Neural cell (in vitro differentiated cells): ENCODE measurements around the gene PTCH1. TPM values are rescaled to one million over a fixed set of nuclear protein-coding genes. Genes with fewer than 3 reads are reported as not detected.

Experiments
- H2AFZ ChIP-seq: fragments of 200-600, 300-800 bp; sonication (generic), shearing (Covaris generic); 2 replicates; pipeline ENCODE4 v1.6.0; 2014; ENCODE audit warnings: low read depth, mild to moderate bottlenecking, antibody characterized with exemption, low read length, moderate library complexity
- H3F3A ChIP-seq: fragments of 200-600 bp; shearing (Covaris generic); 2 replicates; pipeline ENCODE4 v1.6.1; 2016; ENCODE audit warnings: mild to moderate bottlenecking, moderate library complexity, mixed read lengths, antibody characterized with exemption, low read length; ENCODE audit not compliant: insufficient read depth, poor library complexity, severe bottlenecking
- H3K27ac ChIP-seq: fragments of 200-600, 300-800 bp; sonication (generic), shearing (Covaris generic); 2 replicates; pipeline ENCODE4 v1.5.1; 2014; ENCODE audit warnings: mild to moderate bottlenecking, low read length, moderate library complexity
- H3K27me3 ChIP-seq: fragments of 300-800, 200-600 bp; sonication (generic), shearing (Covaris generic); 2 replicates; pipeline ENCODE4 v1.6.0; 2014; ENCODE audit warnings: mild to moderate bottlenecking, low read depth, low read length, moderate library complexity; ENCODE audit not compliant: insufficient read depth
- H3K36me3 ChIP-seq: fragments of 300-800, 200-600 bp; sonication (generic), shearing (Covaris generic); 2 replicates; pipeline ENCODE4 v1.5.1; 2014; ENCODE audit warnings: mild to moderate bottlenecking, antibody characterized with exemption, low read length, moderate library complexity; ENCODE audit not compliant: insufficient read depth
- H3K4me2 ChIP-seq: fragments of 300-800, 200-600 bp; sonication (generic), shearing (Covaris generic); 2 replicates; pipeline ENCODE4 v1.6.0; 2014; ENCODE audit warnings: mild to moderate bottlenecking, low read length
- H3K4me3 ChIP-seq: fragments of 300-800, 200-600 bp; sonication (generic), shearing (Covaris generic); 2 replicates; pipeline ENCODE4 v1.5.1; 2014; ENCODE audit warnings: mild to moderate bottlenecking, low read length, moderate library complexity
- H3K79me2 ChIP-seq: fragments of 200-600 bp; shearing (Covaris generic); replicated peaks from 2 replicates; pipeline ENCODE4 v1.6.0; 2014; ENCODE audit warnings: mild to moderate bottlenecking, low read length, moderate library complexity; ENCODE audit not compliant: insufficient read depth
- H3K9ac ChIP-seq: fragments of 300-800, 200-600 bp; sonication (generic), shearing (Covaris generic); 2 replicates; pipeline ENCODE4 v1.6.1; 2016; ENCODE audit warnings: mild to moderate bottlenecking, low read length, mixed read lengths
- H3K9me2 ChIP-seq: fragments of 200-600 bp; shearing (Covaris generic); 2 replicates; pipeline ENCODE4 v1.6.1; 2016; ENCODE audit warnings: mild to moderate bottlenecking, low read length, mixed read lengths; ENCODE audit not compliant: insufficient read depth
- H3K9me3 ChIP-seq: fragments of 200-600, 300-800 bp; sonication (generic), shearing (Covaris generic); 2 replicates; pipeline ENCODE4 v1.6.1; 2016; ENCODE audit warnings: mild to moderate bottlenecking, mixed run types, low read length, moderate library complexity, mixed read lengths
- H4K20me1 ChIP-seq: fragments of 200-600 bp; shearing (Covaris generic); 2 replicates; pipeline ENCODE4 v1.6.1; 2016; ENCODE audit warnings: mild to moderate bottlenecking, mixed run types; ENCODE audit not compliant: insufficient read depth
- CTCF ChIP-seq: fragments of 450-650 bp; IDR thresholded peaks from 2 replicates; pipeline ENCODE4 v1.5.1; 2014; ENCODE audit warnings: antibody characterized with exemption, mild to moderate bottlenecking, moderate library complexity; ENCODE audit not compliant: poor library complexity, severe bottlenecking
- EP300 ChIP-seq: fragments of 450-650 bp; conservative IDR thresholded peaks from 2 replicates; pipeline ENCODE4 v1.6.1; 2014; ENCODE audit warnings: antibody characterized with exemption, mild to moderate bottlenecking, moderate library complexity; ENCODE audit not compliant: poor library complexity, severe bottlenecking
- EZH2 ChIP-seq: fragments of 200-600, 300-800 bp; shearing (Covaris generic), sonication (generic); IDR thresholded peaks from 2 replicates; pipeline ENCODE4 v1.6.1; 2014; ENCODE audit warnings: antibody characterized with exemption, low read length, borderline replicate concordance, mild to moderate bottlenecking; ENCODE audit not compliant: insufficient read depth, poor library complexity, severe bottlenecking
- MXI1 ChIP-seq: fragments of 450-650 bp; conservative IDR thresholded peaks from 2 replicates; pipeline ENCODE4 v1.6.1; 2014; ENCODE audit warnings: antibody characterized with exemption, mild to moderate bottlenecking; ENCODE audit not compliant: poor library complexity, severe bottlenecking
- POLR2AphosphoS5 ChIP-seq: IDR thresholded peaks from 2 replicates; pipeline ENCODE4 v1.6.1; 2012
- RAD21 ChIP-seq: fragments of 450-650 bp; conservative IDR thresholded peaks from 2 replicates; pipeline ENCODE4 v1.6.1; 2014; ENCODE audit warnings: antibody characterized with exemption, mild to moderate bottlenecking, moderate library complexity
- REST ChIP-seq: IDR thresholded peaks from 2 replicates; pipeline ENCODE4 v1.6.1; 2012; ENCODE audit warnings: borderline replicate concordance
- SMC3 ChIP-seq: fragments of 450-650 bp; conservative IDR thresholded peaks from 2 replicates; pipeline ENCODE4 v1.6.1; 2014; ENCODE audit warnings: antibody characterized with exemption, mild to moderate bottlenecking, moderate library complexity; ENCODE audit not compliant: poor library complexity
- TAF1 ChIP-seq: IDR thresholded peaks from 2 replicates; pipeline ENCODE4 v1.6.1; 2012; ENCODE audit warnings: low read depth
- polyA plus RNA-seq: library from polyadenylated mRNA; depleted of rRNA; stranded (reverse); fragments of >200 nt; gene quantifications from 2 replicates; pipeline ENCODE4 v1.2.3, GENCODE V29; 2014

Gene PTCH1
- polyA plus RNA-seq, 1 donor from 2014 or later = 15.6 TPM

- Histone ChIP-seq H3K9me2 (no peaks in the 10 kb centered on the region), H3F3A (no peaks in the 10 kb centered on the region), H3K9me3 (no peaks in the 10 kb centered on the region), H3K36me3 (no peaks in the 10 kb centered on the region), H4K20me1 (no peaks in the 10 kb centered on the region), H2AFZ (no peak overlapping the region), H3K79me2 (no peaks in the 10 kb centered on the region), H3K4me2 (no peak overlapping the region), H3K9ac (no peak overlapping the region), H3K27ac (no peak overlapping the region), H3K27me3 (peaks cover 23% of the 10 kb centered on the region), H3K4me3 (no peak overlapping the region)
- no peak for TF ChIP-seq TAF1
- TF ChIP-seq MXI1 = no peak
- TF ChIP-seq EZH2 = no peak
- no peak for TF ChIP-seq RAD21
Measured at GRCh38 chr9:95556521-95556920, 39.8 kb upstream of the PTCH1 start.

GRCh38 chr9:95552814-95553546 lies 36.2 kb upstream of the PTCH1 start:
- Histone ChIP-seq H3F3A (no peaks in the 10 kb centered on the region), H3K27me3 (peaks cover 23% of the 10 kb centered on the region), H3K4me2 (no peak overlapping the region), H3K9me2 (no peaks in the 10 kb centered on the region), H4K20me1 (no peaks in the 10 kb centered on the region), H3K79me2 (no peaks in the 10 kb centered on the region), H3K4me3 (no peak overlapping the region), H3K9me3 (no peaks in the 10 kb centered on the region), H2AFZ (no peak overlapping the region), H3K27ac (no peak overlapping the region), H3K36me3 (no peaks in the 10 kb centered on the region), H3K9ac (no peak overlapping the region)
- no peak for TF ChIP-seq CTCF
- TF ChIP-seq TAF1 = no peak
- TF ChIP-seq RAD21 = no peak
- TF ChIP-seq SMC3 = no peak
- TF ChIP-seq EP300 = no peak
- no peak for TF ChIP-seq POLR2AphosphoS5
- TF ChIP-seq MXI1 = no peak
- no peak for TF ChIP-seq EZH2
- TF ChIP-seq REST = no peak
